Measurements from ENCODE around the gene NEDD9. TPM values are rescaled to one million over a fixed set of nuclear protein-coding genes. Genes with fewer than 3 reads are reported as not detected.

The NEDD9 gene
- total RNA-seq, 1 donor from 2014 or later, result 21.4 TPM

GRCh38 chr6:11168091-11168635 lies 64.3 kb downstream of the NEDD9 start:
- Histone ChIP-seq H3K4me1 (ENCODE audit: control insufficient read depth in 3 of 3, insufficient read depth in 3 of 3, low read length in 3 of 3) (peaks cover 0 to 5% (median 5%) of the 10 kb centered on the region in 3 donors), H3K4me3 (ENCODE audit: low read length in 3 of 3) (no peak overlapping the region), H3K9ac (ENCODE audit: low read depth in 1 of 3, low read length in 3 of 3) (no peak overlapping the region), H3K36me3 (ENCODE audit: control insufficient read depth in 3 of 3, insufficient read depth in 3 of 3, low read length in 3 of 3) (no peaks in the 10 kb centered on the region), H3K27me3 (ENCODE audit: control insufficient read depth in 3 of 3, insufficient read depth in 3 of 3, low read length in 3 of 3) (no peaks in the 10 kb centered on the region), H3K9me3 (ENCODE audit: control insufficient read depth in 3 of 3, low read length in 3 of 3) (no peaks in the 10 kb centered on the region), H3K27ac (ENCODE audit: low read depth, low read length) (no peak overlapping the region)

DNA sequence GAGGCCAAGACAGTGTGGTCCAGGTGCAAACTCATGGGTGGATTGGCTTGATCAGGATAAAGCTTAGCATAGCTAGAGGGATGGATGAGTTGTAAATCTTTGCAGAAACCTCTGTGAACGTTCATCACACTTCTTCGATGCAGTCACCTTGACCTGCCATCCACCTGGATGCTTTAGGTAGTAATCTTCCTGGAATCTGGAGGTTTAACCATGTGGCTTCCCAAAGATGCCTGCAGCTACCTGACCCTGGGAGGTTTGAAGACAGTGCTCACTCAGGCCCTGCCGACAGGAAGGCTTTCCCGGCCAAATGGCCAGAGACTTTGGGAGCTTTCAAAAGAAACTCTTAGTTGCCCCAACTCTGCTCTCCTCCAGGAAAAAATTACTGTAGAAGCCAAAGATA lies 65.5 kb downstream of the NEDD9 start:
- Histone ChIP-seq H3K4me3 (ENCODE audit: low read length in 3 of 3) (no peak overlapping the region), H3K27me3 (ENCODE audit: control insufficient read depth in 3 of 3, insufficient read depth in 3 of 3, low read length in 3 of 3) (no peaks in the 10 kb centered on the region), H3K36me3 (ENCODE audit: control insufficient read depth in 3 of 3, insufficient read depth in 3 of 3, low read length in 3 of 3) (no peaks in the 10 kb centered on the region), H3K9ac (ENCODE audit: low read depth in 1 of 3, low read length in 3 of 3) (no peak overlapping the region), H3K9me3 (ENCODE audit: control insufficient read depth in 3 of 3, low read length in 3 of 3) (no peaks in the 10 kb centered on the region), H3K27ac (ENCODE audit: low read depth, low read length) (no peak overlapping the region), H3K4me1 (ENCODE audit: control insufficient read depth in 3 of 3, insufficient read depth in 3 of 3, low read length in 3 of 3) (no peaks in the 10 kb centered on the region)

GRCh38 chr6:11164717-11165646 lies 67.5 kb downstream of the NEDD9 start:
- Histone ChIP-seq H3K4me3 (ENCODE audit: low read length in 3 of 3) (no peak overlapping the region), H3K4me1 (ENCODE audit: control insufficient read depth in 3 of 3, insufficient read depth in 3 of 3, low read length in 3 of 3) (no peaks in the 10 kb centered on the region), H3K9me3 (ENCODE audit: control insufficient read depth in 3 of 3, low read length in 3 of 3) (no peaks in the 10 kb centered on the region), H3K9ac (ENCODE audit: low read depth in 1 of 3, low read length in 3 of 3) (no peak overlapping the region), H3K27ac (ENCODE audit: low read depth, low read length) (no peak overlapping the region), H3K27me3 (ENCODE audit: control insufficient read depth in 3 of 3, insufficient read depth in 3 of 3, low read length in 3 of 3) (no peaks in the 10 kb centered on the region), H3K36me3 (ENCODE audit: control insufficient read depth in 3 of 3, insufficient read depth in 3 of 3, low read length in 3 of 3) (no peaks in the 10 kb centered on the region)

- Histone ChIP-seq H3K36me3 (ENCODE audit: control insufficient read depth in 3 of 3, insufficient read depth in 3 of 3, low read length in 3 of 3) (no peaks in the 10 kb centered on the region), H3K27ac (ENCODE audit: low read depth, low read length) (no peak overlapping the region), H3K4me1 (ENCODE audit: control insufficient read depth in 3 of 3, insufficient read depth in 3 of 3, low read length in 3 of 3) (no peaks in the 10 kb centered on the region), H3K9ac (ENCODE audit: low read depth in 1 of 3, low read length in 3 of 3) (no peak overlapping the region), H3K27me3 (ENCODE audit: control insufficient read depth in 3 of 3, insufficient read depth in 3 of 3, low read length in 3 of 3) (no peaks in the 10 kb centered on the region), H3K9me3 (ENCODE audit: control insufficient read depth in 3 of 3, low read length in 3 of 3) (no peaks in the 10 kb centered on the region), H3K4me3 (ENCODE audit: low read length in 3 of 3) (no peak overlapping the region)
Measured at GRCh38 chr6:11163932-11164331, 68.5 kb downstream of the NEDD9 start.

- Histone ChIP-seq H3K27me3 (ENCODE audit: control insufficient read depth in 3 of 3, insufficient read depth in 3 of 3, low read length in 3 of 3) (no peaks in the 10 kb centered on the region), H3K27ac (ENCODE audit: low read depth, low read length) (no peak overlapping the region), H3K36me3 (ENCODE audit: control insufficient read depth in 3 of 3, insufficient read depth in 3 of 3, low read length in 3 of 3) (no peaks in the 10 kb centered on the region), H3K9ac (ENCODE audit: low read depth in 1 of 3, low read length in 3 of 3) (no peak overlapping the region), H3K9me3 (ENCODE audit: control insufficient read depth in 3 of 3, low read length in 3 of 3) (no peaks in the 10 kb centered on the region), H3K4me3 (ENCODE audit: low read length in 3 of 3) (no peak overlapping the region), H3K4me1 (ENCODE audit: control insufficient read depth in 3 of 3, insufficient read depth in 3 of 3, low read length in 3 of 3) (no peaks in the 10 kb centered on the region)
Measured at GRCh38 chr6:11162262-11162661, 70.2 kb downstream of the NEDD9 start.

DNA sequence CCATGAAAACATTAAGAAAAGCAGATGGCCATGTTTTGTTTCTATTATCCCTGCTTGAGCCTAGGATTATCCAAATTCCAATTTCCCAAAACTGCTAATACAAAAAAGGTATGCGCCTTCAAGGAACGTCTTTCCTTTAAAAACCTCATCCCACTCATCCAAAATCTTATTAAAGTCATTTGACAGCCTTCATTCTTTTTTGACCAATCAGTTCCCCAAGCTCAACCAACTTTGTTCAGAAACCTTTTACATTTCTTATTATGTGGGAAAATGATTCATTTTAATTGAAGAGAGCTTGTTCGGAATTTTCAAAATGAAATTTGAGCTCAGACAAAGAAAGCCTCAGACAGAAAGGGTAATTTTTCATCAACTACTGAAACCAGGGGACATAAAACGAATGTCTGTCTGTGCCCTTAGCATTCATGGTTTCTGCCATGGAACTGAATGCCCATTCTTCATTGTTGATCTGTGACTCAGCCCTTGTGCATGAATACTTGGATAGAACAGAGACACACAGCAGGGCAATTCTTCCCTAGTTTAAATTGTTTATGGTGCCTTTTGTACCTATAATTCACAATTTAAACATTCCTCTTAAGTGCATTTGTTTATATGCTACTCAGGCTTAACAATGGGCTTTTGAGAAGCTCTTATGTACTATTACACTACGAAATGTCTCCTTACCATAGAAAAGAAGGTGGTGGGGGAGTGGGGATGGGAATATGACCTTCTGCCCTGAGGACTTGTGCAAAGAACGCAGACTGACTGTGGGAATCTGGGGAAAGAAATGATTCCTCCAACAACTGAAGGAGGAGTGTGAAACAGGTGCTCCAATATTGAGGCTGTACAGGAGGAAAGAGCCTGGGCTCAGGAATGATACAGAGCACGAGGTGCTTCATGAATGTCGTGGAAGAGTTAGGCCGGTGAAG lies 71.2 kb downstream of the NEDD9 start:
- Histone ChIP-seq H3K27ac (ENCODE audit: low read depth, low read length) (no peak overlapping the region), H3K27me3 (ENCODE audit: control insufficient read depth in 3 of 3, insufficient read depth in 3 of 3, low read length in 3 of 3) (no peaks in the 10 kb centered on the region), H3K4me1 (ENCODE audit: control insufficient read depth in 3 of 3, insufficient read depth in 3 of 3, low read length in 3 of 3) (no peaks in the 10 kb centered on the region), H3K36me3 (ENCODE audit: control insufficient read depth in 3 of 3, insufficient read depth in 3 of 3, low read length in 3 of 3) (no peaks in the 10 kb centered on the region), H3K4me3 (ENCODE audit: low read length in 3 of 3) (no peak overlapping the region), H3K9ac (ENCODE audit: low read depth in 1 of 3, low read length in 3 of 3) (no peak overlapping the region), H3K9me3 (ENCODE audit: control insufficient read depth in 3 of 3, low read length in 3 of 3) (no peaks in the 10 kb centered on the region)

- H3K36me3 ChIP-seq (ENCODE audit: control insufficient read depth in 3 of 3, insufficient read depth in 3 of 3, low read length in 3 of 3), result no peaks in the 10 kb centered on the region
- no peak overlapping the region for H3K9ac ChIP-seq (ENCODE audit: low read depth in 1 of 3, low read length in 3 of 3)
- H3K4me1 ChIP-seq (ENCODE audit: control insufficient read depth in 3 of 3, insufficient read depth in 3 of 3, low read length in 3 of 3), result no peaks in the 10 kb centered on the region
- no peak overlapping the region for H3K27ac ChIP-seq (ENCODE audit: low read depth, low read length)
- no peaks in the 10 kb centered on the region for H3K27me3 ChIP-seq (ENCODE audit: control insufficient read depth in 3 of 3, insufficient read depth in 3 of 3, low read length in 3 of 3)
- no peak overlapping the region for H3K4me3 ChIP-seq (ENCODE audit: low read length in 3 of 3)
- no peaks in the 10 kb centered on the region for H3K9me3 ChIP-seq (ENCODE audit: control insufficient read depth in 3 of 3, low read length in 3 of 3)
Measured at GRCh38 chr6:11160199-11160598, 72.3 kb downstream of the NEDD9 start.

DNA sequence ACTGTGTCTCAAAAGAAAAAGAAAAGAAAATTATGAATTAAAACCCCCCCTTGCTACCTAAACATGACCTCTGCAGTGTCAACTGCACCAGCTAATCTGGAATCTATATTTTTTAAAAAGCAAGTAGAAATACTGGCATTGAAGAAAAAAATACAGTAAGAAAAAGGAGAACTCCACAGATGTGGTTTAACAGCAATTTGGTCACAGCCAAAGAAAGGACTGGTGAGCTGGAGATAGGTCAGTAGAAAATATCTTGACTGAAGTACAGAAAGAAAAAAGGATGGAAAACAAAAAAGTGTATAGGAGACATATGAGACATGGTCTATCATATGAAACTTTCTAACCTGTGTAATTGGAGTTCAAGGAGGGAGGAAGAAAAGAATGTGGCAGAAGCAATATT lies 76.9 kb downstream of the NEDD9 start:
- Histone ChIP-seq H3K9ac (ENCODE audit: low read depth in 1 of 3, low read length in 3 of 3) (no peak overlapping the region), H3K4me1 (ENCODE audit: control insufficient read depth in 3 of 3, insufficient read depth in 3 of 3, low read length in 3 of 3) (no peaks in the 10 kb centered on the region), H3K4me3 (ENCODE audit: low read length in 3 of 3) (no peak overlapping the region), H3K36me3 (ENCODE audit: control insufficient read depth in 3 of 3, insufficient read depth in 3 of 3, low read length in 3 of 3) (no peaks in the 10 kb centered on the region), H3K9me3 (ENCODE audit: control insufficient read depth in 3 of 3, low read length in 3 of 3) (no peaks in the 10 kb centered on the region), H3K27me3 (ENCODE audit: control insufficient read depth in 3 of 3, insufficient read depth in 3 of 3, low read length in 3 of 3) (no peaks in the 10 kb centered on the region), H3K27ac (ENCODE audit: low read depth, low read length) (no peak overlapping the region)

GRCh38 chr6:11153447-11153846 lies 79.0 kb downstream of the NEDD9 start:
- no peaks in the 10 kb centered on the region for H3K9me3 ChIP-seq (ENCODE audit: control insufficient read depth in 3 of 3, low read length in 3 of 3)
- H3K36me3 ChIP-seq (ENCODE audit: control insufficient read depth in 3 of 3, insufficient read depth in 3 of 3, low read length in 3 of 3), result no peaks in the 10 kb centered on the region
- H3K27ac ChIP-seq (ENCODE audit: low read depth, low read length), result no peak overlapping the region
- H3K27me3 ChIP-seq (ENCODE audit: control insufficient read depth in 3 of 3, insufficient read depth in 3 of 3, low read length in 3 of 3), result no peaks in the 10 kb centered on the region
- H3K4me1 ChIP-seq (ENCODE audit: control insufficient read depth in 3 of 3, insufficient read depth in 3 of 3, low read length in 3 of 3), result no peaks in the 10 kb centered on the region
- no peak overlapping the region for H3K9ac ChIP-seq (ENCODE audit: low read depth in 1 of 3, low read length in 3 of 3)
- H3K4me3 ChIP-seq (ENCODE audit: low read length in 3 of 3), result no peak overlapping the region

DNA sequence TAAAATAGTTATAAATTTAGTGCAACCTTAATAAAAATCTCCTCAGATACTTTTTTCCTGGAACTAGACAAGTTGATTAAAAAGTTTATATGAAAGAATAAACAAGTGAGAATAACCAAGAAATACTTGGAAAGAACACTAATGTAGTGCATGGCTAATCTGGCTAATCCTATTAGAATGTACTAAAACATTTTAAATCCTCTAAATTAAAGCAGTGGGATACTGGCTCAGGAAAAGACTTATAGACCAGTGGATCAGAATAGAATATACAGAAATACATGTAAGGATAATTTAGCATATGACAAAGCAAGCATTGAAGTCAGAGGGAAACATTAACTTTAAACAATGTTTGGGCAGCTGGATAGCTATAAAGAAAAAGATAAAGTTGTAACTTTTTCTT lies 79.9 kb downstream of the NEDD9 start:
- Histone ChIP-seq H3K27ac (ENCODE audit: low read depth, low read length) (no peak overlapping the region), H3K36me3 (ENCODE audit: control insufficient read depth in 3 of 3, insufficient read depth in 3 of 3, low read length in 3 of 3) (no peaks in the 10 kb centered on the region), H3K27me3 (ENCODE audit: control insufficient read depth in 3 of 3, insufficient read depth in 3 of 3, low read length in 3 of 3) (no peaks in the 10 kb centered on the region), H3K9ac (ENCODE audit: low read depth in 1 of 3, low read length in 3 of 3) (no peak overlapping the region), H3K4me3 (ENCODE audit: low read length in 3 of 3) (no peak overlapping the region), H3K9me3 (ENCODE audit: control insufficient read depth in 3 of 3, low read length in 3 of 3) (no peaks in the 10 kb centered on the region), H3K4me1 (ENCODE audit: control insufficient read depth in 3 of 3, insufficient read depth in 3 of 3, low read length in 3 of 3) (no peaks in the 10 kb centered on the region)

Data from skeletal muscle tissue (tissue), 4 donors.